GM23338 (cell line): ENCODE results near the gene AKAP4.

Source experiments
- CREB1 ChIP-seq: fragments of 250-450 bp; sonication (Bioruptor Pico); IDR thresholded peaks from 2 replicates; pipeline ENCODE4 v1.5.0; 2020; ENCODE audit warnings: low read depth, mild to moderate bottlenecking, moderate library complexity
- CTCF ChIP-seq, 2 experiments: fragments of 200-600 bp in 1 of 2; sonication (generic) in 1 of 2; conservative IDR thresholded peaks; 2 replicates each; pipeline versions ENCODE4 v1.5.1 to v1.6.1; 2016 to 2017; ENCODE audit warnings: antibody characterized with exemption in 2 of 2, low read depth in 2 of 2, mild to moderate bottlenecking in 2 of 2, moderate library complexity in 1 of 2
- ETS1 ChIP-seq: IDR thresholded peaks from 2 replicates; pipeline ENCODE4 v1.6.1; 2016; ENCODE audit warnings: antibody characterized with exemption
- EZH2 ChIP-seq: fragments of 200-600 bp; sonication (generic); IDR thresholded peaks from one replicate; pipeline ENCODE4 v1.8.0; 2017; ENCODE audit warnings: antibody characterized with exemption, mild to moderate bottlenecking, low read depth; ENCODE audit not compliant: unreplicated experiment
- EZH2phosphoT487 ChIP-seq: fragments of 200-600 bp; sonication (generic); IDR thresholded peaks from one replicate; pipeline ENCODE4 v1.8.1; 2018; ENCODE audit warnings: antibody characterized with exemption; ENCODE audit not compliant: unreplicated experiment
- JUNB ChIP-seq: IDR thresholded peaks from one replicate; pipeline ENCODE4 v1.6.1; 2016; ENCODE audit warnings: antibody characterized with exemption; ENCODE audit not compliant: unreplicated experiment
- NANOG ChIP-seq: IDR thresholded peaks from 2 replicates; pipeline ENCODE4 v1.6.1; 2016; ENCODE audit warnings: antibody characterized with exemption, borderline replicate concordance
- POLR2AphosphoS5 ChIP-seq: IDR thresholded peaks from 2 replicates; pipeline ENCODE4 v1.6.1; 2016; ENCODE audit warnings: antibody characterized with exemption, low read depth
- REST ChIP-seq: IDR thresholded peaks from one replicate; pipeline ENCODE4 v1.6.1; 2018; ENCODE audit warnings: antibody characterized with exemption; ENCODE audit not compliant: unreplicated experiment
- ZNF331 ChIP-seq: fragments of 250-450 bp; sonication (Bioruptor Pico); IDR thresholded peaks from 2 replicates; pipeline ENCODE4 v1.5.0; 2020; ENCODE audit warnings: low read depth, mild to moderate bottlenecking, moderate library complexity

- TF ChIP-seq EZH2 (no peak), CTCF (conservative IDR thresholded peaks at IDR 0.05; ENCODE audit: low read depth in 2 of 2) (no peak), NANOG (no peak), POLR2AphosphoS5 (no peak), JUNB (no peak), EZH2phosphoT487 (no peak), ETS1 (no peak), REST (no peak), CREB1 (no peak), ZNF331 (CRISPR knock-in tag) (no peak)
Measured at GRCh38 chrX:50161127-50161526, 39.7 kb downstream of the AKAP4 start.
